Type B pancreatic cell (in vitro differentiated cells): Measurements from ENCODE around the gene PABPC1L. TPM values are rescaled to one million over a fixed set of nuclear protein-coding genes. Genes with fewer than 3 reads are reported as not detected.

Source experiments
- DNase-seq: peaks from one replicate; pipeline ENCODE4 v3.0.0; 2021; ENCODE audit warnings: mixed read lengths; ENCODE audit not compliant: unreplicated experiment; ENCODE audit errors: extremely low spot score
- H3K27ac Mint-ChIP-seq: 2 replicates; pipeline ENCODE4 v1.8.0; 2021; ENCODE audit warnings: mild to moderate bottlenecking, mixed read lengths
- H3K27me3 Mint-ChIP-seq: 2 replicates; pipeline ENCODE4 v1.8.0; 2021; ENCODE audit warnings: mixed read lengths
- H3K36me3 Mint-ChIP-seq: 2 replicates; pipeline ENCODE4 v1.8.0; 2021; ENCODE audit warnings: mixed read lengths
- H3K4me1 Mint-ChIP-seq: one replicate; pipeline ENCODE4 v1.8.0; 2021; ENCODE audit warnings: mixed read lengths; ENCODE audit not compliant: unreplicated experiment
- H3K4me3 Mint-ChIP-seq: 2 replicates; pipeline ENCODE4 v1.8.0; 2021; ENCODE audit warnings: mild to moderate bottlenecking, mixed read lengths
- H3K9me3 Mint-ChIP-seq: 2 replicates; pipeline ENCODE4 v1.8.0; 2021; ENCODE audit warnings: mixed read lengths
- CTCF ChIP-seq: fragments of 200-600 bp; sonication (generic); conservative IDR thresholded peaks from 2 replicates; pipeline ENCODE4 v1.5.0; 2021; ENCODE audit warnings: antibody characterized with exemption, mild to moderate bottlenecking
- total RNA-seq: library from RNA; stranded (reverse); gene quantifications from 2 replicates; pipeline ENCODE4 v1.2.1, GENCODE V29; 2021; ENCODE audit warnings: low replicate concordance

The PABPC1L gene
- total RNA-seq, 1 donor from 2014 or later, result 83.4 TPM

GRCh38 chr20:44946271-44946852, 36.5 kb downstream of the PABPC1L start:
- Mint-ChIP-seq H3K36me3 (peaks cover 33% of the 10 kb centered on the region), H3K4me3 (no peak overlapping the region), H3K27ac (no peak overlapping the region), H3K9me3 (no peaks in the 10 kb centered on the region), H3K4me1 (no peaks in the 10 kb centered on the region), H3K27me3 (no peaks in the 10 kb centered on the region)
- TF ChIP-seq CTCF, result no peak
- no peak for DNase-seq

- Mint-ChIP-seq H3K27ac (no peak overlapping the region), H3K27me3 (no peaks in the 10 kb centered on the region), H3K36me3 (peaks cover 33% of the 10 kb centered on the region), H3K9me3 (no peaks in the 10 kb centered on the region), H3K4me3 (no peak overlapping the region), H3K4me1 (peaks cover 9% of the 10 kb centered on the region)
- DNase-seq, result no peak
- TF ChIP-seq CTCF, result no peak
Measured at GRCh38 chr20:44948107-44948506, 38.2 kb downstream of the PABPC1L start.

GRCh38 chr20:44948513-44948912, 38.7 kb downstream of the PABPC1L start:
- DNase-seq, result no peak
- Mint-ChIP-seq H3K27me3 (no peaks in the 10 kb centered on the region), H3K4me1 (peaks cover 13% of the 10 kb centered on the region), H3K4me3 (no peak overlapping the region), H3K9me3 (no peaks in the 10 kb centered on the region), H3K36me3 (peaks cover 36% of the 10 kb centered on the region), H3K27ac (no peak overlapping the region)
- TF ChIP-seq CTCF, result no peak

- peaks cover 45% of the 10 kb centered on the region for H3K36me3 Mint-ChIP-seq
Measured at GRCh38 chr20:44950368-44950767, 40.5 kb downstream of the PABPC1L start.

GRCh38 chr20:44952731-44953130, 42.9 kb downstream of the PABPC1L start:
- H3K9me3 Mint-ChIP-seq, result no peaks in the 10 kb centered on the region
- no peaks in the 10 kb centered on the region for H3K27me3 Mint-ChIP-seq
- DNase-seq, result no peak
- peaks cover 46% of the 10 kb centered on the region for H3K36me3 Mint-ChIP-seq
- no peak for TF ChIP-seq CTCF
- peaks cover 21% of the 10 kb centered on the region for H3K4me1 Mint-ChIP-seq
- H3K27ac Mint-ChIP-seq, result peak overlapping the region; percentile 97
- peak overlapping the region; percentile 31 for H3K4me3 Mint-ChIP-seq

More at GRCh38 chr20:44950368-44950767, 40.5 kb downstream of the PABPC1L start:
- Mint-ChIP-seq H3K9me3 (no peaks in the 10 kb centered on the region), H3K27ac (no peak overlapping the region), H3K4me1 (peaks cover 20% of the 10 kb centered on the region), H3K27me3 (no peaks in the 10 kb centered on the region), H3K4me3 (no peak overlapping the region)
- no peak for TF ChIP-seq CTCF
- DNase-seq, result no peak
